SK-N-SH treated with all-trans-retinoic acid at 6 μM for 48 hours (cell line): ENCODE measurements around the gene UAP1L1.

Experiments
- BACH2 ChIP-seq: fragments of 250-450 bp; sonication (Bioruptor Pico); IDR thresholded peaks from 2 replicates; pipeline ENCODE4 v1.9.0; 2021; ENCODE audit warnings: mild to moderate bottlenecking, borderline replicate concordance
- CREB5 ChIP-seq: fragments of 250-450 bp; sonication (Bioruptor Pico); IDR thresholded peaks from 2 replicates; pipeline ENCODE4 v1.5.1; 2020; ENCODE audit warnings: low read depth, mild to moderate bottlenecking, moderate library complexity
- GLIS3 ChIP-seq: fragments of 250-450 bp; sonication (Bioruptor Pico); IDR thresholded peaks from 2 replicates; pipeline ENCODE4 v1.5.0; 2020; ENCODE audit warnings: mild to moderate bottlenecking, moderate library complexity
- OSR1 ChIP-seq: fragments of 250-450 bp; sonication (Bioruptor Pico); IDR thresholded peaks from 2 replicates; pipeline ENCODE4 v1.8.0; 2022; ENCODE audit warnings: moderate library complexity, mild to moderate bottlenecking, inconsistent platforms
- PPARA ChIP-seq: fragments of 250-450 bp; sonication (Bioruptor Pico); IDR thresholded peaks from 2 replicates; pipeline ENCODE4 v1.5.0; 2020; ENCODE audit warnings: mild to moderate bottlenecking, borderline replicate concordance
- RARB ChIP-seq: fragments of 250-450 bp; sonication (Bioruptor Pico); IDR thresholded peaks from 2 replicates; pipeline ENCODE4 v1.8.0; 2021; ENCODE audit warnings: mild to moderate bottlenecking, moderate library complexity
- ZFP3 ChIP-seq: fragments of 250-450 bp; sonication (Bioruptor Pico); IDR thresholded peaks from 2 replicates; pipeline ENCODE4 v1.5.0; 2020; ENCODE audit warnings: mild to moderate bottlenecking, moderate library complexity
- ZFP30 ChIP-seq: fragments of 450-650 bp; formaldehyde crosslinking; IDR thresholded peaks from 2 replicates; pipeline ENCODE4 v1.5.0; 2022; ENCODE audit warnings: mild to moderate bottlenecking, moderate library complexity
- TF ChIP-seq, protein P1 (sequence below): fragments of 250-450 bp; sonication (Bioruptor Pico); IDR thresholded peaks from 2 replicates; pipeline ENCODE4 v1.8.0; 2020; ENCODE audit warnings: mild to moderate bottlenecking, moderate library complexity, borderline replicate concordance
- TF ChIP-seq, protein P2 (sequence below): fragments of 250-450 bp; sonication (Bioruptor Pico); IDR thresholded peaks from 2 replicates; pipeline ENCODE4 v1.5.1; 2021; ENCODE audit warnings: mild to moderate bottlenecking, moderate library complexity

GRCh38 chr9:137058521-137059234 is 18.6 kb upstream of the UAP1L1 start:
- no peak for TF ChIP-seq GLIS3
- no peak for TF ChIP-seq PPARA (CRISPR knock-in tag)
- TF ChIP-seq ZFP3 (CRISPR knock-in tag): no peak
- TF ChIP-seq OSR1 (CRISPR knock-in tag): no peak
- TF ChIP-seq, protein P1, sequence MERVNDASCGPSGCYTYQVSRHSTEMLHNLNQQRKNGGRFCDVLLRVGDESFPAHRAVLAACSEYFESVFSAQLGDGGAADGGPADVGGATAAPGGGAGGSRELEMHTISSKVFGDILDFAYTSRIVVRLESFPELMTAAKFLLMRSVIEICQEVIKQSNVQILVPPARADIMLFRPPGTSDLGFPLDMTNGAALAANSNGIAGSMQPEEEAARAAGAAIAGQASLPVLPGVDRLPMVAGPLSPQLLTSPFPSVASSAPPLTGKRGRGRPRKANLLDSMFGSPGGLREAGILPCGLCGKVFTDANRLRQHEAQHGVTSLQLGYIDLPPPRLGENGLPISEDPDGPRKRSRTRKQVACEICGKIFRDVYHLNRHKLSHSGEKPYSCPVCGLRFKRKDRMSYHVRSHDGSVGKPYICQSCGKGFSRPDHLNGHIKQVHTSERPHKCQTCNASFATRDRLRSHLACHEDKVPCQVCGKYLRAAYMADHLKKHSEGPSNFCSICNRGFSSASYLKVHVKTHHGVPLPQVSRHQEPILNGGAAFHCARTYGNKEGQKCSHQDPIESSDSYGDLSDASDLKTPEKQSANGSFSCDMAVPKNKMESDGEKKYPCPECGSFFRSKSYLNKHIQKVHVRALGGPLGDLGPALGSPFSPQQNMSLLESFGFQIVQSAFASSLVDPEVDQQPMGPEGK (CRISPR knock-in tag): no peak
- TF ChIP-seq RARB: no peak
- TF ChIP-seq ZFP30: no peak
- TF ChIP-seq CREB5: no peak
- TF ChIP-seq, protein P2, sequence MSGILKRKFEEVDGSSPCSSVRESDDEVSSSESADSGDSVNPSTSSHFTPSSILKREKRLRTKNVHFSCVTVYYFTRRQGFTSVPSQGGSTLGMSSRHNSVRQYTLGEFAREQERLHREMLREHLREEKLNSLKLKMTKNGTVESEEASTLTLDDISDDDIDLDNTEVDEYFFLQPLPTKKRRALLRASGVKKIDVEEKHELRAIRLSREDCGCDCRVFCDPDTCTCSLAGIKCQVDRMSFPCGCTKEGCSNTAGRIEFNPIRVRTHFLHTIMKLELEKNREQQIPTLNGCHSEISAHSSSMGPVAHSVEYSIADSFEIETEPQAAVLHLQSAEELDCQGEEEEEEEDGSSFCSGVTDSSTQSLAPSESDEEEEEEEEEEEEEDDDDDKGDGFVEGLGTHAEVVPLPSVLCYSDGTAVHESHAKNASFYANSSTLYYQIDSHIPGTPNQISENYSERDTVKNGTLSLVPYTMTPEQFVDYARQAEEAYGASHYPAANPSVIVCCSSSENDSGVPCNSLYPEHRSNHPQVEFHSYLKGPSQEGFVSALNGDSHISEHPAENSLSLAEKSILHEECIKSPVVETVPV (CRISPR knock-in tag): no peak
- TF ChIP-seq BACH2 (CRISPR knock-in tag): no peak
